NCI-H2081 treated with DMSO at 0.1 percent for 48 hours (cell line): Measurements from ENCODE around the gene UNC5C.

Source experiments
- DNase-seq: peaks from one replicate; lab custom pipeline; 2025; lab: John Stamatoyannopoulos, UW

UNC5C gene

DNA sequence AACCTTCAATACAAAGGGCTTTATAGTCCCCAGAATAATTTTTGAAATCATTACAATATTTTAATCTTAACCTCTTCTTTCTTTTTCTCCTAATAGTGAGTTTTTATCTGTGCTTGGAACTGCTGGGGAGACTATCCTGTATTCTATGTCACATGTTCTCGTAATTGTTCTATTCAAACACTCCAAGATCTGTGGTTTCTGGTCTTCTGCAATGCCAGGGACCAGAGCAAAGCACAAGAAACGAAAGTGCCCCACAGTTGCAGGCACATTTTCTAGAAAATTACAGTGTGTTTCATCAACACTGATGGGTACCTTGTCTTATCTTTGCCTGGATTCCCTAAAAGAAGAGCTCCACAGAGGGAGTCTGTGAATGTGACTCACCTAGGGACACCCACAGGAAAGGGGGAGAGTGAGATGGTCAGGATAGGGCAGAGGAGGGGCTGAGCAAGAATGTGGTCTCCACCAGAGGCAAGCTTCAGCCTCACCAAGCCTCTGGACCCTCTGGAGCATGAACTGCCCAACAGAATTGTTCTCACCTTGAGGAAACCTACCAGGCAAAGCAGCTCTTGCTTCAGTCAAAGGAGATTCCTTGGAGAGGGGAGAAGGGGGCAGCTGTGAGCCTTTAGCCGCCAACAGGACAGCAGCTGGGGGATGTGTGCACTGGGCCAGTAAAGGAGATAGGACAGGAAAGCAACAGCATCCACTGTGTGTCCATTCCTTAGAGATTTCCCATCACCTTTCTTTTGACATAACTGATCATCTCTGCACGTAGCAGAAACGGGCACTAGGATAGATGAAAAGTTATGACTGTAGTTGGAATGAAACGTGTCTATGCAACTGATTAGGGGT lies 25.9 kb downstream of the UNC5C start:
- no peak for DNase-seq

GRCh38 chr4:95517576-95518345 lies 31.0 kb downstream of the UNC5C start:
- no peak for DNase-seq

DNA sequence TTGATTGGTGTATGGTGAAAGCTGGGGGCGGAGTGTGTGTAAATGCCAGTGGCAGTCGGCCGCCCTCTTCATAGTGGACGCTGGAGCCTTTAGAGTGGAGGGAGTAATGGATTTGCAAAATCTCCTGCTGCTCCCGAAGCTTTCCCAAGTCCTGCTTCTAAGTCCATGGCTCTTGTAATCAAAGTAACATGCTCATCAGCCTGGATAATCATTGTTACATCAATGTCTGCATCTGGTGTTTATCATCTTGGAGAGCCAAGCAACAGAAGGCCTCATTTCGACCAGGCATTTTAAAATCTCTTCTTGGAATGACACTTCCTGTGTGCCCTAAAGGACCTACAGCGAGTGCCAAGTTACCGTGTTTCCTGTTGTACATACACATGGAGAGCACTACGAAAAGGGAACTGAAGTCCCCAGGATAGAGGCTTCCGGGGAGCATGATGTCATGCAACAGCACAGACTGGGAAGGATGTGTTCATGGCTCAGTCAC lies 32.2 kb downstream of the UNC5C start:
- DNase-seq: no peak

DNA sequence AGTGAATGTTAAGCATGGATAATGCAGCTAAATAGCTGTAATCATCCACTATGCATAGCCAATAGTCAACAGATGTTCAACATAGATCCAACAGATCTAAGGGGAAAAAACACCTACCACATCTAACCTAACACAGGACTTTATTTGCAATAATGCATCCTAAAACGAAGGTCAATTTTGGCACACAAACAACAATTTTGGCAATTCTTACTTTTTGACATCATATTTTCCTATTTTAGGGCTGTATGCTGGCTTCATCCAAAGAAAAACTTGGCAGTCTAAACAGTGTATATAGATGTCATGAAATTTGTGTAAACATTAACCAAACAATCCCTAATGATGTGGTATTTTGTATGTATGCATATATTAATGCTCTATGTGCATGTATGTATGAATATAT lies 33.2 kb downstream of the UNC5C start:
- DNase-seq: no peak

- DNase-seq: no peak
Measured at GRCh38 chr4:95513022-95513421, 35.8 kb downstream of the UNC5C start.

DNA sequence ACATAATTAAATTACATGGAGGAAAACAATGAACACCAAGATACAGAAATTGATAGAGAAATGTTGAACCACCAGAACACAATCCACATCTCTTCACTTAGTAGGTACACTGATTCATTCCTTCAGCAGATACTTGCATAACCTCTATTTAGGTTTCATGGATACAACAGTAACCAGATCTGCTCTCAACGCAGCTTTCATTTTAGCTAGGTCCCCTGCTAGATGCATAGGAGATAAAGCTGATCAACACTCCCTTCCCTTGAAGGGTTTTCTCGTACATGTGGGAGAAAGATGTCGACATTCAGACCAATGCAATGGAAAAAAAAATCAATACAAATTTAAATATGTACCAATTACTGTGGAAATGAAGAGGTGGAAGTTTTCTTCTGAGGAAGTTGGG lies 37.3 kb downstream of the UNC5C start:
- no peak for DNase-seq

DNA sequence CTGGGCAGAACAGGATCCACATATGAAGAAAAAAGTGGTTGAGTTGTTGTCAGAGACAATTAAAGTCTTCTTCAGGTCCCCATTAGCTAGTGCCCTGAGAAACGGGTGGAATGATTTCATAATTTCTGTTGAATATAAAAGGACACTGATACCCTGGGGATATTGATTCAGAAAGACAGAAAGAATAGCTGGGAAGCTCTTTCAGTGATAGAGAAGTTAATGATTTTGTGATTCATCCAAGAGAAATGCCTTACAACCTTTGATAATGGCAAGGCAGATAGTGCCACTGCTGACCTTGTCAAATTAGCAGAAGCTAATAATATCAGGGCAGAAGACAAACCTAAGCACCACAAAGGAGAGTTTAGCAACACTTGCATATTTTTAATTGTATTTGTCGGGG lies 37.9 kb downstream of the UNC5C start:
- no peak for DNase-seq

- DNase-seq: no peak
Measured at GRCh38 chr4:95510145-95510544, 38.6 kb downstream of the UNC5C start.

- DNase-seq: no peak
Measured at GRCh38 chr4:95508421-95508820, 40.4 kb downstream of the UNC5C start.

DNA sequence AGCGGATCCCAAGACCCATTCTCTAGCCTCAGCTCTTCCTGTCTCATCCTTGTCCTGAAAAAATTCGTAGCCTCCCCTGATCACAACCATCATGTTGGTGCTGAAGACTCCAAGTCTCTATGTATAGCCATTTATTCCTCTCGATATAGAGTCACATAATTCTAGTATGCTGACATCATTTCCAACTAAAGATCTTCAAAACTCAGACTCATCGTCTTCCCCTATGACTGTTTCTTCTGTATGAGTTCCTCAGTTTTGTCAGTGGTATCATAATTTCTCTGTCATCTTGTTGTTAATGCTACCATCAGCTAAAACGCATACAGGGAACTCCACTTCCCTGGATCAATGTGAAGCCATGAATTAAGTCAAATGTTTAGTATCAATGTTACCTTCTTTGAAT lies 41.2 kb downstream of the UNC5C start:
- DNase-seq: no peak

DNA sequence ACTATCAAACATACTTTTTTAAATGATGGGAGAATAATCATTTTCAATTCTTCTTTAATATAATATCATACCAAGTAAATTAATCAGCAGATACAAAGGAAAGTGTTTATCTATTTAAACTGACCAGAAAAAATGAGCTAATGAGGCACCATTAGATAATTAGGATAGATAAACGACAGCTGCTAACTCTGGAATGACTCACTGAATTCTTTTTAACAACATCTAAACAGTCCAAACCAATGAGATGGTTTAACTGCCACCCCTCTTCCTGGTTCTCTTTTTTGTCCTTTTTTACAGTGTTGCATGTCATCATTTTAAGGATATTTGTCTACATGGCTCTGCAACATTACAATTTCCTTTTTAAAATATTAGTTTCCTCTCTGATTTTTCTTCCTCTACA lies 41.6 kb downstream of the UNC5C start:
- DNase-seq: no peak

DNA sequence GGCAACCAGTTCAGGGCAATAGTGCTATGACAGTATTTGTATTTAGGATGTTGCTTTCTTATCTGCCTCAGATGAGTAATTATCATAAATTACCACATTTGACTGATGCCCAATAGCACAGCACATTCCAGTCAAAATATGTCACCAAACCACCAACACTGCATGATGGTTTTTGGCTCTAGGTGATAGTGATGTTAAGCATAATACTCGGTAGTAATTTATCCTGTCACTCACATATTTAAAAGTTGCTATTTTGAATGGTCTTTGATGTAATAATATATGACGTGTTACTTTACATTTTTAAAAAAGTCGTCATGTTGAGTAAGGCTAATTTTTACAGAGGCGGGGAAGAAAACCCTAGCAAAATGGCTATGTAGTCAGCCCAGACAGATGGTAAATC lies 42.5 kb downstream of the UNC5C start:
- DNase-seq: no peak

GRCh38 chr4:95505799-95506198 lies 43.0 kb downstream of the UNC5C start:
- DNase-seq: no peak

DNA sequence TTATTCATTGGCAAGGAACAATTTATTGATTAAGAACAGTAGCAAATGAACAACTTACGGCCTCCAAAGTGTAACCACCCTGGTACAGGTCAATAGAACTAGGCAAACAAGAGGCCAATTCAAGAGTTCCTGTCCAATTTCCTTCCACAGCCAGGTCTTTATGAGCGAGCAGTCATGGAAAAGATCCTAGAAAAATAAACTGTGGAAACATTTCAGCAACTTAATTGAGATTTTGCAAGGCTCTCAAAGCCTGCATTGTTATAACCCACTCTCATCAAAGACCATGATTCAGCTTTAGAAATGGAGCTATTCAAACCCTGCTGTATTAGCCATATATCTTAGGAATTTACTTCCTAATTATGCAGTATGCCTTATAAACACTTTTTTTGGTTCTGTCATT lies 43.6 kb downstream of the UNC5C start:
- no peak for DNase-seq

DNA sequence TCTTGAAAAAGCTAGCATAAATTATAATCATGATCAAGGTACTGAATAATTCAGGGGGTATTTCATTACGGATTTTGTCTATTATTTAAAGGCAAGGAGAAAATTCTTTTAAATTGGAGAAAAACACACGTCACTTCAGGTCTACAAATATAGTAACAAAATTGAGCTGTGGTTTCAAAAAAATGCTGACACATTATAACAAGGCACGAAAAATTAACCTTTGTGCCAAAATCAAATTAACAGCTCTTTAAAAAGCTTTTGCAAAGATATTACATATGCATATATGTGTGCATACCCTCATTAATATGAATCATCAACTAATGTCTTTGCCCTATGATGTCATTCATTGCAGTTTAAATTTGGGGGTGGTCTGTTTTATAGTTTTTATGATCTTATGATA lies 44.3 kb downstream of the UNC5C start:
- no peak for DNase-seq

GRCh38 chr4:95500361-95500760 lies 48.4 kb downstream of the UNC5C start:
- DNase-seq: no peak

GRCh38 chr4:95499291-95499696 lies 49.5 kb downstream of the UNC5C start:
- DNase-seq: no peak

DNA sequence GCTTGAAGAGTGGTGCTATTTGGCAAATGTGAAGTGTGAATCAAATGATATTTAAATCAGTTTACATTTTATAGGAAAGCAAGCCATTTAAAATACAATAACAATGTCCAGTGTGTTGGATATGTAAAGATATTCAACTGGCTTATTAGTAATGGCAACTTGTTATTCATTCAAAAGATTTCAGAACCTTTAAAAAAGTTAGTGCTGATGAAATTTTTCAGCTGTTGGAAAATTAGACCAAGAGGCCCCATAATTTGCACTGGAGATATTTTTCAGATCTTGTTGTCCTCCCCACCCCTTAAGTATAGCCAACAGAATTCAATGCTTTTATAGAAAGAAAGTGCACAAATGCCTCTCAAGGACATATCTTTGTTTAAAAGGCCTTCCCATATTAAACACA lies 54.6 kb downstream of the UNC5C start:
- DNase-seq: no peak

DNA sequence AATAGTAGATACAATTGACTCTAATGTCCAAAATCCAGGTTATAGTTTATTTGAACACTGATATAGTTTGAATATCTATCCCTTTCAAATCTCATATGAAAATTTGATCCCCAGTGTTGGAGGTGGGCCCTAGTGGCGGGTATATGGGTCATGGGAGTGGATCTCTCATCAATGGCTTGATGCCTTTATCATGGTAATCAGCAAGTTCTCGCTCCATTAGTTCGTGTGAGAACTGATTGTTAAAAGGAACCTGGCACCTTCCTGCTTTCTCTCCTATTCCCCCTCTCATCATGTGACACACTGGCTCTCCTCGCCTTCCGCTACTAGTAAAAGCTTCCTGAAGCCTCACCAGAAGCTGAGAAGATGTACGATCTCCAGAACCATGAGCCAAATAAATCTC lies 70.1 kb downstream of the UNC5C start:
- DNase-seq: no peak

DNA sequence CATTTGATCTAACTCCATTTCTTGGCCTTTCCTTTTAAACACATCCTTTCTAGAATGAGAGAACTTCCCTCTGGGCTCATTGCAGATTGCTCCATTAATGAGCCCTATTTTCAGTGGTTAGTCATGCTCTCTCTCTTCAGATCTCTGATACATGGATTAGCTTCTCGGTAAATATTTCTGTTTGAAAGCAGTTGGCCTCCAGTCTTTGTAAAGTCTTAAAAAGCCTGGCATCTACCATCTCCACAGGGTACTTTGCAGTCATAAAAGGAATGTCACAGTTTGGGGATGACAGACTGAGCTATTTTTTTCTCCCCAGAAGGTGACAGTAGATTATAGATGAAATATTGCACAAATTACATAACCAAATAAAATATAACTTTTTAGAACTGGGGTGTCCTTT lies 72.7 kb downstream of the UNC5C start:
- DNase-seq: no peak

GRCh38 chr4:95472534-95472933 lies 76.2 kb downstream of the UNC5C start:
- DNase-seq: no peak

DNA sequence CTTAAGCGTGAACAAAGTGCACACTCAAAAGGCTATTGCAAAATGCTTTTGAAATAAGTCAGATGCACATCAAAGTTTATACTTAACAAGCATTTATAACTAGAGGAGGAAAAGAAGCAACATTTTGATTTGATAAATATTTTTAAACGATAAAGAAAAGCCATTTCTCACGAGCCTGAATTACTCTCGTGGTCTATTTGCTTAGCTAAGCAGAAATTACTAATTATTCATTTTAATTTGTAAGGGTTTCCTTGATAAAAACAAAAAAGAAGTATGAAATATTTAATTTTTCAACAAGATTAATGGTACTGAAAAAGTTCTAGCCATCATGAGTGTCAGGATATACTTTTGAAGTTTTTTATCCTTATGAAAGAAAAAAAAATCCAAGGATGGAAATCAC lies 78.2 kb downstream of the UNC5C start:
- no peak for DNase-seq

GRCh38 chr4:95469617-95470016 lies 79.2 kb downstream of the UNC5C start:
- DNase-seq: no peak
